Measurements from ENCODE around the gene UPK3B.
"Not testable (repeated sequence)": the region's sequence is repeated elsewhere in the genome, so short reads cannot be mapped to it uniquely, and the experiment has no call there.

GRCh38 chr7:76504351-76505167, 5.8 kb upstream of the UPK3B start:
- TF ChIP-seq CTCF (conservative IDR thresholded peaks at IDR 0.05; ENCODE audit: low read length); EZH2phosphoT487 (IDR thresholded peaks at IDR 0.05; ENCODE audit: borderline replicate concordance, low read depth, low read length): not testable (repeated sequence)

Data from OCI-LY7 (cell line).